Tibial artery (tissue), 4 donors: ENCODE measurements around the gene OPHN1.

Experiments
- DNase-seq, 2 donors: peaks; one replicate each; pipeline ENCODE4 v3.0.0-alpha.2; 2019
- H3K27ac ChIP-seq, 2 donors: fragments of 200-600 bp; sonication (generic) in 1 of 2; 1 replicate in 1 of 2; 2 replicates in 1 of 2; pipeline ENCODE4 v1.5.1; 2018 to 2019; ENCODE audit warnings: mild to moderate bottlenecking in 1 of 2
- H3K27me3 ChIP-seq, 2 donors: fragments of 200-600 bp; sonication (generic) in 1 of 2; one replicate each; pipeline versions ENCODE4 v1.5.1 to v1.6.0; 2016 to 2019
- H3K36me3 ChIP-seq, 3 donors: fragments of 200-600 bp; sonication (generic) in 2 of 3; one replicate each; pipeline ENCODE4 v1.5.1; 2016 to 2019; ENCODE audit warnings: mild to moderate bottlenecking in 2 of 3
- H3K4me1 ChIP-seq, 4 donors: fragments of 200-600 bp; sonication (generic) in 2 of 4; 1 replicate in 3 of 4; 2 replicates in 1 of 4; pipeline ENCODE4 v1.5.1; 2016 to 2019
- H3K4me3 ChIP-seq, 2 donors: fragments of 200-600 bp; sonication (generic) in 1 of 2; 1 replicate in 1 of 2; 2 replicates in 1 of 2; pipeline ENCODE4 v1.5.1; 2018 to 2019; ENCODE audit warnings: mild to moderate bottlenecking in 2 of 2
- H3K9me3 ChIP-seq, 3 donors: fragments of 200-600 bp; sonication (generic) in 1 of 3; one replicate each; pipeline ENCODE4 v1.5.1; 2016 to 2019
- CTCF ChIP-seq, 2 experiments: fragments of 200-600 bp in 1 of 2; fragments of 450-650 bp in 1 of 2; IDR thresholded peaks; one replicate each; pipeline ENCODE4 v1.5.1; 2017 to 2019; ENCODE audit warnings: antibody characterized with exemption in 2 of 2, mild to moderate bottlenecking in 1 of 2, moderate library complexity in 1 of 2
- intact Hi-C: fragments of 100-400 bp; cut with DNase I; formaldehyde crosslinking; loops from one replicate; pipeline ENCODE4 v1.15.0; 2023; ENCODE audit warnings: low total_unique reads

OPHN1 gene

DNA sequence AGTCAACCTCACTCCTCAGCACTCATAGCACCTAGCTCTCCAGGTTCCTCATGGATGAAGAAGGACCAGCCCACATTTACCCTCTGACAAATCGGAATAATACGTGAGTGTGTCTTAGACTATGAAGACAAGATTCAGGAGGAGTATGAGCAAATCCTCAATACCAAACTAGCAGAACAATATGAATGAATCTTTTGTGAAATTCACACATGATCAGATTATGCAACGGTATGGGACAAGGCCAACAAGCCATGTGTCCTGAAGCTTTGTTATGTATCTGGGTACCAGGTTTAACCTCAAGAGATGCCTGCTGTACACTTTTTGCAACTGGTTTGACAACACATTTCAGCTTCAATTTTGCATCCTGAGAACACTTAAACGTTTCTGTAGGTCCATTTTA lies 300.1 kb downstream of the OPHN1 start:
- peak in 1 of 2 donors; percentile 26 for DNase-seq
- no peaks in the 10 kb centered on the region for H3K9me3 ChIP-seq
- H3K27ac ChIP-seq = no peak overlapping the region
- no peak overlapping the region for H3K4me3 ChIP-seq
- peaks cover 0 to 4% (median 0%) of the 10 kb centered on the region in 3 donors for H3K36me3 ChIP-seq
- H3K27me3 ChIP-seq = no peaks in the 10 kb centered on the region
- TF ChIP-seq CTCF (IDR thresholded peaks at IDR 0.05) = no peak
- H3K4me1 ChIP-seq = no peaks in the 10 kb centered on the region
- intact Hi-C loops = no loop called here

GRCh38 chrX:68132749-68133148 lies 300.5 kb downstream of the OPHN1 start:
- intact Hi-C loops = no loop called here
- no peaks in the 10 kb centered on the region for H3K9me3 ChIP-seq
- TF ChIP-seq CTCF (IDR thresholded peaks at IDR 0.05) = no peak
- no peak overlapping the region for H3K27ac ChIP-seq
- DNase-seq = no peak
- peaks cover 0 to 4% (median 0%) of the 10 kb centered on the region in 3 donors for H3K36me3 ChIP-seq
- no peak overlapping the region for H3K4me3 ChIP-seq
- no peaks in the 10 kb centered on the region for H3K4me1 ChIP-seq
- no peaks in the 10 kb centered on the region for H3K27me3 ChIP-seq

GRCh38 chrX:68121835-68122234 lies 311.5 kb downstream of the OPHN1 start:
- intact Hi-C loops = no loop called here
- Histone ChIP-seq H3K4me1 (no peaks in the 10 kb centered on the region), H3K27ac (no peak overlapping the region), H3K4me3 (no peak overlapping the region), H3K36me3 (no peaks in the 10 kb centered on the region), H3K9me3 (peaks cover 0 to 8% (median 0%) of the 10 kb centered on the region in 3 donors), H3K27me3 (no peaks in the 10 kb centered on the region)
- DNase-seq = no peak
- no peak for TF ChIP-seq CTCF (IDR thresholded peaks at IDR 0.05)

- Histone ChIP-seq H3K9me3 (peaks cover 0 to 4% (median 0%) of the 10 kb centered on the region in 3 donors), H3K36me3 (no peaks in the 10 kb centered on the region), H3K4me1 (no peaks in the 10 kb centered on the region), H3K4me3 (no peak overlapping the region), H3K27ac (no peak overlapping the region), H3K27me3 (no peaks in the 10 kb centered on the region)
- intact Hi-C loops = no loop called here
- no peak for DNase-seq
- no peak for TF ChIP-seq CTCF (IDR thresholded peaks at IDR 0.05)
Observed at GRCh38 chrX:68121371-68121770, 311.9 kb downstream of the OPHN1 start.

DNA sequence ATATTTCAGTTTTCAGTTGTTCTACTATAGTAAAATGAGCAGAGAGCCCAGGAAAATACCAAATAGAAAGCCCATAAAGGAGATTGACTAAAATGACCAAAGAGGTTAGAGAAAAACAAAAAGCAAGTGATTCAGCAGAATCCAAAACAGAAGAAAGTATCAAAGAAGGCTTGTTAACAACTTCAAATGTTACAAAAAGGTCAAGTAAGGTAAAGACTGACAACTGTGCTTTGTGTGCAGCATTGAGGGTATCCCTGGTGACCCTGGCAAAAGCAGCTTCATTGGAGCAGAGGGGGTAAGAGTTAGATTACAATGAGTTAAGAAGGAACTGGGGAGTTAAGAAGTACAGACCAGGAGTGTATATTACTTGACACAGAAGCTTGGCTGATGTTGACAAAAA lies 317.9 kb downstream of the OPHN1 start:
- H3K36me3 ChIP-seq = peaks cover 0 to 2% (median 0%) of the 10 kb centered on the region in 3 donors
- H3K9me3 ChIP-seq = no peaks in the 10 kb centered on the region
- no peak for DNase-seq
- intact Hi-C loops = no loop called here
- H3K4me3 ChIP-seq = no peak overlapping the region
- no peaks in the 10 kb centered on the region for H3K4me1 ChIP-seq
- no peak for TF ChIP-seq CTCF (IDR thresholded peaks at IDR 0.05)
- no peak overlapping the region for H3K27ac ChIP-seq
- no peaks in the 10 kb centered on the region for H3K27me3 ChIP-seq

DNA sequence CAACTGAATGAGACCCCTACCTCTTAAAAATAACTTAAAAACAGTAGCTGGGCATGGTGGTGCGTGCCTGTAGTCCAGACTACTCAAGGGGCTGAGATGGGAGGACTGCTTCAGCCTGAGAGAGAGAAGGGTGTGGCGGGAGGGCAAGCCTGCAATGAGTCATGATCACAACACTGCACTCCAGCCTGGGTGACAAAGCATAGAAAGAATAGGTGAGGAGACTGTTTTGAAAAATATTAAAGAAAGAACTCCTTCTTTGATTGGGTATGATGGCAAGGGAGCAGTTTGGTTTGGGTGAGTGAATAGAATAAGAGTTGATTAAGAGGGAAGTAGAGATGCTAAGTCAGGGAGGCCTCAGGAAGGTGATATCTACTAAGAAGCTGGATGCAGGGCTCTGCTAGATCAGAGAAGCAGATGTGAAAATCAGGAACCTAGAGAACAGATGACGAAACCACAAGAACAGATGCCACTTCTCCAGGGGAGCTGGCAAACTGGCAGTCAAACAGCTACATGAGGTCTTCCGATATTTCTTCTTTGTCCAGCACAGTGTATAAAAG lies 318.6 kb downstream of the OPHN1 start:
- intact Hi-C loops = no loop called here
- Histone ChIP-seq H3K36me3 (peaks cover 0 to 3% (median 0%) of the 10 kb centered on the region in 3 donors), H3K27ac (no peak overlapping the region), H3K9me3 (no peaks in the 10 kb centered on the region), H3K4me3 (no peak overlapping the region), H3K27me3 (no peaks in the 10 kb centered on the region), H3K4me1 (no peaks in the 10 kb centered on the region)
- TF ChIP-seq CTCF (IDR thresholded peaks at IDR 0.05) = no peak
- DNase-seq = no peak
